Fibroblast of lung (primary cell): ENCODE data around the gene STX11. TPM values are rescaled to one million over a fixed set of nuclear protein-coding genes. Genes with fewer than 3 reads are reported as not detected.

Experiments used
- DNase-seq, 2 donors: peaks; one replicate each; pipeline versions ENCODE4 v3.0.0 to v3.0.0-alpha.2; 2010; ENCODE audit warnings: low read depth in 2 of 2
- H2AFZ ChIP-seq: 2 replicates; pipeline ENCODE4 v1.5.1; 2012; ENCODE audit warnings: low read length, control low read depth, inconsistent platforms
- H3K27ac ChIP-seq: 2 replicates; pipeline ENCODE4 v1.5.1; 2011; ENCODE audit warnings: low read length, control low read depth; ENCODE audit not compliant: insufficient read depth
- H3K27me3 ChIP-seq: 2 replicates; pipeline ENCODE4 v1.5.1; 2011; ENCODE audit warnings: mild to moderate bottlenecking, low read length; ENCODE audit not compliant: control insufficient read depth, insufficient read depth
- H3K36me3 ChIP-seq: 2 replicates; pipeline ENCODE4 v1.5.1; 2011; ENCODE audit warnings: low read length; ENCODE audit not compliant: control insufficient read depth, insufficient read depth
- H3K4me1 ChIP-seq: 2 replicates; pipeline ENCODE4 v1.5.1; 2011; ENCODE audit warnings: low read length; ENCODE audit not compliant: control insufficient read depth, insufficient read depth; ENCODE audit errors: extremely low read depth
- H3K4me2 ChIP-seq: 2 replicates; pipeline ENCODE4 v1.5.1; 2011; ENCODE audit warnings: low read length, control low read depth; ENCODE audit not compliant: insufficient read depth; ENCODE audit errors: extremely low read depth
- H3K4me3 ChIP-seq, 4 experiments: fragments of 200-600 bp in 1 of 4; sonication (generic) in 1 of 4; replicated peaks in 1 of 4; 2 replicates each; pipeline ENCODE4 v1.5.1; 2011 to 2016; ENCODE audit warnings: low read length in 4 of 4, low read depth in 3 of 4, mild to moderate bottlenecking in 3 of 4, control low read depth in 2 of 4, inconsistent platforms in 1 of 4, mixed read lengths in 1 of 4; ENCODE audit not compliant: insufficient read depth in 1 of 4; ENCODE audit errors: control extremely low read depth in 1 of 4
- H3K79me2 ChIP-seq: 2 replicates; pipeline ENCODE4 v1.5.1; 2012; ENCODE audit warnings: mild to moderate bottlenecking, low read length, inconsistent platforms; ENCODE audit not compliant: control insufficient read depth, insufficient read depth
- H3K9ac ChIP-seq: 2 replicates; pipeline ENCODE4 v1.5.1; 2011; ENCODE audit warnings: mild to moderate bottlenecking, low read length, control low read depth; ENCODE audit not compliant: insufficient read depth
- H3K9me3 ChIP-seq: 2 replicates; pipeline ENCODE4 v1.5.1; 2012; ENCODE audit warnings: low read depth, low read length; ENCODE audit not compliant: control insufficient read depth, insufficient read depth
- H4K20me1 ChIP-seq: 2 replicates; pipeline ENCODE4 v1.5.1; 2011; ENCODE audit warnings: low read length; ENCODE audit not compliant: control insufficient read depth, insufficient read depth; ENCODE audit errors: extremely low read depth
- EZH2 ChIP-seq: IDR thresholded peaks from 2 replicates; pipeline ENCODE4 v1.5.1; 2012; ENCODE audit warnings: low read length, control low read depth, mild to moderate bottlenecking; ENCODE audit errors: missing control alignments
- polyA plus RNA-seq, 2 donors: library from polyadenylated mRNA; depleted of rRNA in 1 of 2; stranded (reverse) in 1 of 2; unstranded in 1 of 2; fragments of >200 nt; gene quantifications; 2 replicates each; pipeline ENCODE4 v1.2.1, GENCODE V29; 2011 to 2012; ENCODE audit warnings: missing spikeins in 1 of 2
- total RNA-seq: library from RNA; depleted of rRNA; stranded (reverse); fragments of >200 nt; gene quantifications from 2 replicates; pipeline ENCODE4 v1.2.1, GENCODE V29; 2014
- TF ChIP-seq, protein P1 (sequence below), 2 donors: IDR thresholded peaks in 1 of 2; conservative IDR thresholded peaks in 1 of 2; 1 replicate in 1 of 2; 2 replicates in 1 of 2; pipeline ENCODE4 v1.5.1; 2011 to 2012; ENCODE audit warnings: low read length in 2 of 2, control low read depth in 1 of 2, inconsistent platforms in 1 of 2, low read depth in 1 of 2, mild to moderate bottlenecking in 1 of 2

STX11 gene
- total and polyA plus RNA-seq, 2 donors (not counting 1 experiment from before 2014, with no cell fraction given), result 0.33 to 6.6 TPM

DNA sequence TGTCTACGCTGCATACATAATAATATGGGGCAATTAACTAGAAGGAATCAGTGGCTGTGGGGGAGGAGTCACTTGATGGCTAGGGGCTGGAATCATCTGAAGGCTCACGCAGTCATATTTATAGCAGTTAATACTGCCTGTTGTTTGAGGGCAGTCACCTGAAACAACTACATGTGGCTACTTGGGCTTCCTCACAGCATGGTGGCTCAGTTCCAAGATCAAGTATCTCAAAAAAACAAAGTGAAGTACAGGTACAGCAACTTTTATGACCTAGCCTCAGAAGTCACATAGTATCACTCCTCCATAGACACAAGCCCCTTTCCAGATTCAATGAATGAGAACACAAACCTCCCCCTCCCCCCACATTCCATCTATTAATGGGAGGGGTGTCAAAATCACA is 63.7 kb downstream of the STX11 start:
- TF ChIP-seq, protein P1, sequence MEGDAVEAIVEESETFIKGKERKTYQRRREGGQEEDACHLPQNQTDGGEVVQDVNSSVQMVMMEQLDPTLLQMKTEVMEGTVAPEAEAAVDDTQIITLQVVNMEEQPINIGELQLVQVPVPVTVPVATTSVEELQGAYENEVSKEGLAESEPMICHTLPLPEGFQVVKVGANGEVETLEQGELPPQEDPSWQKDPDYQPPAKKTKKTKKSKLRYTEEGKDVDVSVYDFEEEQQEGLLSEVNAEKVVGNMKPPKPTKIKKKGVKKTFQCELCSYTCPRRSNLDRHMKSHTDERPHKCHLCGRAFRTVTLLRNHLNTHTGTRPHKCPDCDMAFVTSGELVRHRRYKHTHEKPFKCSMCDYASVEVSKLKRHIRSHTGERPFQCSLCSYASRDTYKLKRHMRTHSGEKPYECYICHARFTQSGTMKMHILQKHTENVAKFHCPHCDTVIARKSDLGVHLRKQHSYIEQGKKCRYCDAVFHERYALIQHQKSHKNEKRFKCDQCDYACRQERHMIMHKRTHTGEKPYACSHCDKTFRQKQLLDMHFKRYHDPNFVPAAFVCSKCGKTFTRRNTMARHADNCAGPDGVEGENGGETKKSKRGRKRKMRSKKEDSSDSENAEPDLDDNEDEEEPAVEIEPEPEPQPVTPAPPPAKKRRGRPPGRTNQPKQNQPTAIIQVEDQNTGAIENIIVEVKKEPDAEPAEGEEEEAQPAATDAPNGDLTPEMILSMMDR (conservative IDR thresholded peaks at IDR 0.05 in 1 of 2, IDR thresholded peaks at IDR 0.05 in 1 of 2; ENCODE audit: low read depth in 1 of 2, low read length in 2 of 2), result no peak
- no peak for TF ChIP-seq EZH2
- Histone ChIP-seq H3K36me3 (no peaks in the 10 kb centered on the region), H3K27ac (no peak overlapping the region), H3K4me1 (peaks cover 5% of the 10 kb centered on the region), H3K4me3 (no peak overlapping the region), H3K9ac (no peak overlapping the region), H2AFZ (no peak overlapping the region), H3K9me3 (no peaks in the 10 kb centered on the region), H3K79me2 (no peaks in the 10 kb centered on the region), H3K4me2 (no peak overlapping the region), H4K20me1 (no peaks in the 10 kb centered on the region), H3K27me3 (peaks cover 8% of the 10 kb centered on the region)
- DNase-seq, result no peak

DNA sequence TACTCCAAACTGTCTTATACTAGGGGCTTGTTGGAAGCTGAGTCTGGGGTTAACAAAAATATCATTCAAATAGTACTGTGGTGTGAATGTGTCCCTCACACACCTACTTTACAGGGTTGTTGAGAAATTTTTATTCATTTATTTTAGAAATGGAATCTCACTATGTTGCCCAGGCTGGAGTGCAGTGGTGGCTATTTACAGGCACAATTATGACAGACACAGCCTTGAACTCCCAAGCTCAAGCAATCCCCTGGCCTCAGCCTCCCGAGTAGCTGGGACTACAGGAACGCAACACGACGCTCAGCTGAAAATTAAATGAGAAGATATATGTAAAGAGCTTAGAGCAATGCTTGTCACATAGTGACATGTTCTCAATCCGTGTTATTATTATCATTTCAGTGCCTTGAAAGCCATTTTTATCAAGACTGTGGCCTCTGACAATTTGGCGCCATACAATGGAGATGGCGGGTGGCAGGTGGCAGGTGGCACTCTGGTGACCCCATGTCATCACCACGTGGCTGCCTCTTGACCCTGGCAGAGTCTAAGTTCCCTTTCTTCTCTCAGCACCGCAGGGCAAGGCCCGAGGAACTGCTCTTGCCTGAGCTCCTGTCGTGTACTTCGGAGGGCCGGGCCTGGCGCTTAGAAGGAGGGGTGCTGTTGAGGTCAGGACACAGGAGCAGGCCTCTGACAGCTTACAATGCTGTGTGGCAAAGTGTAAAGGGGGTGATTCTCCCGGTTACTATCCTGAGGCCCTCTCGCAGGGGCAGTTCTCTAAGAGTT is 64.5 kb downstream of the STX11 start:
- Histone ChIP-seq H3K4me3 (peak overlapping the region in 1 of 4 experiments; percentile 73), H3K36me3 (no peaks in the 10 kb centered on the region), H2AFZ (peak overlapping the region; percentile 99), H3K4me1 (peaks cover 5% of the 10 kb centered on the region), H3K4me2 (peak overlapping the region; percentile 79), H3K79me2 (no peaks in the 10 kb centered on the region), H3K9ac (no peak overlapping the region), H3K27me3 (peaks cover 1% of the 10 kb centered on the region), H3K27ac (no peak overlapping the region), H4K20me1 (no peaks in the 10 kb centered on the region), H3K9me3 (no peaks in the 10 kb centered on the region)
- DNase-seq, result no peak
- TF ChIP-seq EZH2, result no peak
- TF ChIP-seq, protein P1 (conservative IDR thresholded peaks at IDR 0.05 in 1 of 2, IDR thresholded peaks at IDR 0.05 in 1 of 2; ENCODE audit: low read depth in 1 of 2, low read length in 2 of 2), result no peak

DNA sequence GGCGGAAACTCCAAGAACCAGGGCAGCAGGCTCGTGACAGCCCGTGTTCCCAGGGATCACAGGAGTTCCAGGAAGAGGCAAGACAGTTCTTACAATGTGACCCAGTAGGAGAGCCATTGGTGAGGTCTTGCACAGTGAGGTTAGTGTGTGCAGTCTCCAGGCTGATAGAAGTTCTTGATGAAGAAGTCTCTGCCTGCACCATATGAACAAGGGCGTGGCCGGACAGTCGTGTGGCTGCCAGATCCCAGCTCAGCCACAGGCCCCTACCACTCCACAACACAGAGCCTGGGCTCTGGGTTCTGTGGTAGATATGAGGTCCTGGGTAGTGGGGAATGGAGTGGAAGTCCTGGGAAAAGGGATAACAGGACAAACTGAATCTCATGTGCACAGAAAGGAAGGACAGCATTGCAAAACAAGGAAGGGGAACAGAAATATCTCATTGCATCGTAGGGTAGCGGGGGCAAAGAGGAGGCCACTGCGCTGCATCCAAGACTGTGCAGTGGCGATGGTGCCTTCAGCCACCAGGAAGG is 65.2 kb downstream of the STX11 start:
- peak; percentile 30 to 36 for DNase-seq
- no peaks in the 10 kb centered on the region for H3K79me2 ChIP-seq
- peak overlapping the region; percentile 69 to 73 (median 72) for H3K4me3 ChIP-seq
- H3K27ac ChIP-seq, result peak overlapping the region; percentile 81
- no peaks in the 10 kb centered on the region for H3K9me3 ChIP-seq
- H3K4me1 ChIP-seq, result peaks cover 5% of the 10 kb centered on the region
- H3K4me2 ChIP-seq, result peak overlapping the region; percentile 79
- H3K36me3 ChIP-seq, result no peaks in the 10 kb centered on the region
- H4K20me1 ChIP-seq, result no peaks in the 10 kb centered on the region
- TF ChIP-seq, protein P1 (conservative IDR thresholded peaks at IDR 0.05 in 1 of 2, IDR thresholded peaks at IDR 0.05 in 1 of 2; ENCODE audit: low read depth in 1 of 2, low read length in 2 of 2), result no peak
- TF ChIP-seq EZH2, result no peak
- peak overlapping the region; percentile 99 for H2AFZ ChIP-seq
- no peaks in the 10 kb centered on the region for H3K27me3 ChIP-seq
- H3K9ac ChIP-seq, result peak overlapping the region; percentile 81
